ENCODE data around the gene NOXO1. TPM values are rescaled to one million over a fixed set of nuclear protein-coding genes. Genes with fewer than 3 reads are reported as not detected.
"Not testable (repeated sequence)": the region's sequence is repeated elsewhere in the genome, so short reads cannot be mapped to it uniquely, and the experiment has no call there.

NOXO1 gene
- polyA plus RNA-seq, 4 donors: 3.1 to 30.5 (median 10.8) TPM

DNA sequence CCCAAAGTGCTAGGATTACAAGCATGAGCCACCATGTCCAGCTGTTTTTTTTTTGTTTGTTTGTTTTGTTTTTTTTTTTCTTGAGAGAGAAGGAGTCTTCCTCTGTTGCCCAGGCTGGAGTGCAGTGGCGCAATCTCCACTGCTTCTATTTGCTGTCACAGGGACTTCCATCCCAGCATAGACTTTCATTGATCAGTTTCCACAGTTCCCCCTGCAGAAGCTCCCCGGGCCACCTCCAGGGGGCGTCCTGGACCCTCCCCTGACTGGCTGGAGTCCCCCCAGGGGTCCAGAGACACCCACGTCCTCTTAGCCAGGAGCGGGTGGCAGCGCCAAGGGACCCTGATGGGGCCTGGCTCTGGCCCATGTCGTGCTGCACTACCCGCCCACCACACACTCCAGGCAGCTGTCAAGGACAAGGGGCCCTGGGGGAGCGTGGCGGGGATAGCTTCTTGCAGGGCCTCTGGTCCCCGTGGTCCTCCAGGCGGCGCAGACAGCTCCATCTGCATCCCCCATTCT, 35.2 kb upstream of the NOXO1 start:
- FAIRE-seq (no peak), DNase-seq (no peak)
- Histone ChIP-seq H3K4me3 (ENCODE audit: low read depth in 1 of 3, low read length in 3 of 3) (no peak overlapping the region), H3K4me1 (ENCODE audit: control insufficient read depth in 3 of 3, insufficient read depth in 2 of 3, low read depth in 1 of 3, low read length in 2 of 3) (peaks cover 0 to 22% (median 0%) of the 10 kb centered on the region in 3 donors), H3K27ac (ENCODE audit: low read depth in 1 of 3, low read length in 2 of 3) (no peak overlapping the region), H3K27me3 (ENCODE audit: control insufficient read depth in 3 of 3, insufficient read depth in 3 of 3, low read length in 3 of 3) (peaks cover 0 to 31% (median 17%) of the 10 kb centered on the region in 3 donors), H3K9me3 (ENCODE audit: control insufficient read depth in 2 of 2, insufficient read depth in 1 of 2, low read depth in 1 of 2, low read length in 1 of 2) (no peaks in the 10 kb centered on the region), H3K36me3 (ENCODE audit: control insufficient read depth in 3 of 3, insufficient read depth in 2 of 3, low read depth in 1 of 3, low read length in 3 of 3) (no peaks in the 10 kb centered on the region)
- WGBS, 3 donors: 42 to 64% (median 57%) methylated on average over 11 to 13 of the region's 13 CpGs

DNA sequence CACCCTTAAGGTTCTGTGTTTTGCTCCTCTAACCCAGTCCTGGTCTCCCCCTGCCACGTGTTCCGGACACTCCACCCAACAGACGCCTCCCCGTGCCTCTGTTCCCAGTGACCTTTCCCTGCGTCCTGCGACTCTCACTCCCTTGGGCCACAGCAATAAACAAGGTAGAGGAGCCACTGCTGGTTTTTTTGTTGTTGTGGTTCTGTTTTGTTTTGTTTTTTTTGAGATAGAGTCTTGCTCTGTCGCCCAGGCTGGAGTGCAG, 34.6 kb upstream of the NOXO1 start:
- Histone ChIP-seq H3K4me1 (ENCODE audit: control insufficient read depth in 3 of 3, insufficient read depth in 2 of 3, low read depth in 1 of 3, low read length in 2 of 3) (peaks cover 0 to 21% (median 0%) of the 10 kb centered on the region in 3 donors), H3K4me3 (ENCODE audit: low read depth in 1 of 3, low read length in 3 of 3) (no peak overlapping the region), H3K9me3 (ENCODE audit: control insufficient read depth in 2 of 2, insufficient read depth in 1 of 2, low read depth in 1 of 2, low read length in 1 of 2) (no peaks in the 10 kb centered on the region), H3K27me3 (ENCODE audit: control insufficient read depth in 3 of 3, insufficient read depth in 3 of 3, low read length in 3 of 3) (peaks cover 0 to 26% (median 15%) of the 10 kb centered on the region in 3 donors), H3K27ac (ENCODE audit: low read depth in 1 of 3, low read length in 2 of 3) (peak overlapping the region in 2 of 3 donors; percentile 71 to 76), H3K36me3 (ENCODE audit: control insufficient read depth in 3 of 3, insufficient read depth in 2 of 3, low read depth in 1 of 3, low read length in 3 of 3) (no peaks in the 10 kb centered on the region)
- FAIRE-seq: no peak
- 71 to 85% (median 83%) methylated on average over 7 of the region's 7 CpGs for WGBS, 3 donors
- DNase-seq: no peak

DNA sequence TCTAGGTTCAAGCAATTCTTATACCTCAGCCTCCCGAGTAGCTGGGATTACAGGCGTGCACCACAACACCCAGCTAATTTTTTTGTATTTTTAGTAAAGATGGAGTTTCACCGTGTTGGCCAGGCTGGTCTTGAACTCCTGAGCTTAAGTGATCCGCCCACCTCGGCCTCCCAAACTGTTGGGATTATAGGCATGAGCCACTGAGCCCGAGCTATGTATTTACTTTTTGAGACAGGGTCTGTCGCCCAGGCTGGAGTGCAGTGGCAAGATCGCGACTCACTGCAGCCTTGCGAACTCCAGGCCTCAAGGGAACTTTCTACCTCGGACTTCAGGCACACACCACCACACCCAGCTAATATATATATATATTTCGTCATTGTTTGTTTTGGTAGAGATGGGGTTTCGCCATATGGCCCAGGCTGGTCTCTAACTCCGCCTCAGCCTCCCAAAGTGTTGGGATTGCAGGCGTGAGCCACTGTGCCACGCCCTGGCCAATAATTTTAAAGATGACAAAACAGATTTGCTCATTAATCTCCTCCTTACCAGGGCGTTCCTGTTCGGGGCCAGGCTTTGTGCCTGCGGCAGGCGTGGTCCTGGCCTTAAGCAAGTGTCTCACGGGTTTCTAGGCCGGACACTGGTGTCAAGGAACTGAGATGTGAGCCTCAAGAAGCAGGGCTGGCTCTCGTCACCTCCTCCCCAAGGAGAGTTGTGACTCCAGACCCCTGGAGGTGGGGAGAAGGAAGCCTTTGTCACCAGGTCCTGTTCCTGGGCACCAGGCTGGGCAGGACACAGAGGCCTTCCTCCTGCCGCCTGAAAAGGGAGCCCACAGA, 34.1 kb upstream of the NOXO1 start:
- no peaks in the 10 kb centered on the region for H3K9me3 ChIP-seq (ENCODE audit: control insufficient read depth in 2 of 2, insufficient read depth in 1 of 2, low read depth in 1 of 2, low read length in 1 of 2)
- peaks cover 0 to 21% (median 10%) of the 10 kb centered on the region in 3 donors for H3K27me3 ChIP-seq (ENCODE audit: control insufficient read depth in 3 of 3, insufficient read depth in 3 of 3, low read length in 3 of 3)
- no peaks in the 10 kb centered on the region for H3K36me3 ChIP-seq (ENCODE audit: control insufficient read depth in 3 of 3, insufficient read depth in 2 of 3, low read depth in 1 of 3, low read length in 3 of 3)
- H3K4me3 ChIP-seq (ENCODE audit: low read depth in 1 of 3, low read length in 3 of 3): no peak overlapping the region
- DNase-seq (peak; percentile 88 to 89), FAIRE-seq (no peak)
- H3K27ac ChIP-seq (ENCODE audit: low read depth in 1 of 3, low read length in 2 of 3): peak overlapping the region in 2 of 3 donors; percentile 71 to 76
- H3K4me1 ChIP-seq (ENCODE audit: control insufficient read depth in 3 of 3, insufficient read depth in 2 of 3, low read depth in 1 of 3, low read length in 2 of 3): peaks cover 0 to 20% (median 2%) of the 10 kb centered on the region in 3 donors
- WGBS, 3 donors: 39 to 66% (median 49%) methylated on average over 24 of the region's 24 CpGs

DNA sequence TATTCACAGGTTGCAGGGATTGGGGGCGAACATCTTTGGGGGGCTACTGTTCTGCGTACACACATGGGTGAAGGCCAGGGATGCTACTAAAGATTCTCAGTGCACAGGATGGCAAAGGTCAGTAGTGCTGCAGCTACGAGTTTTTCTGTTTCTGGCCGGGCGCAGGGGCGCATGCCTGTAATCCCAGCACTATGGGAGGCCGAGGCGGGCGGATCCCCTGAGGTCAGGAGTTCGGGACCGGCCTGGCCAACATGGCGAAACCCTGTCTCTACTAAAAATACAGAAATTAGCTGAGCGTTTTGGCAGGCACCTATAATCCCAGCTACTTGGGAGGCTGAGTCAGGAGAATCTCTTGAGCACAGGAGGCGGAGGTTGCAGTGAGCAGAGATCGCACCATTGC, 32.3 kb upstream of the NOXO1 start:
- DNase-seq (no peak), FAIRE-seq (no peak)
- Histone ChIP-seq H3K4me3 (ENCODE audit: low read depth in 1 of 3, low read length in 3 of 3) (no peak overlapping the region), H3K4me1 (ENCODE audit: control insufficient read depth in 3 of 3, insufficient read depth in 2 of 3, low read depth in 1 of 3, low read length in 2 of 3) (peaks cover 0 to 23% (median 6%) of the 10 kb centered on the region in 3 donors), H3K9me3 (ENCODE audit: control insufficient read depth in 2 of 2, insufficient read depth in 1 of 2, low read depth in 1 of 2, low read length in 1 of 2) (no peaks in the 10 kb centered on the region), H3K36me3 (ENCODE audit: control insufficient read depth in 3 of 3, insufficient read depth in 2 of 3, low read depth in 1 of 3, low read length in 3 of 3) (no peaks in the 10 kb centered on the region), H3K27ac (ENCODE audit: low read depth in 1 of 3, low read length in 2 of 3) (no peak overlapping the region), H3K27me3 (ENCODE audit: control insufficient read depth in 3 of 3, insufficient read depth in 3 of 3, low read length in 3 of 3) (peaks cover 0 to 6% (median 0%) of the 10 kb centered on the region in 3 donors)
- 89 to 95% (median 92%) methylated on average over 15 of the region's 15 CpGs for WGBS, 3 donors

DNA sequence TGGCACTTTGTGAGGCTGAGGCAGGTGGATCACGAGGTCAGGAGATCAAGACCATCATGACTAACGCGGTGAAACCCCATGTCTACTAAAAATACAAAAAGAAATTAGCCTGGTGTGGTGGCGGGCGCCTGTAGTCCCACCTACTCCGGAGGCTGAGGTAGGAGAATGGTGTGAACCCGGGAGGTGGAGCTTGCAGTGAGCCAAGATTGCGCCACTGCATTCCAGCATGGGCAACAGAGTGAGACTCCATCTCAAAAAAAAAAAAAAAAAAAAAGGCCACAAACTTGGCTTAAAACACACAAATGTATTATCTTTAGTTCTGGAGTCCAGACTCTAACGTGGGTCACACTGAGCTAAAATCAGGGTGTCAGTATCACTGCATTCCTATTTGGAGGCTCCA, 30.5 kb upstream of the NOXO1 start:
- H3K27me3 ChIP-seq (ENCODE audit: control insufficient read depth in 3 of 3, insufficient read depth in 3 of 3, low read length in 3 of 3); H3K9me3 ChIP-seq (ENCODE audit: control insufficient read depth in 2 of 2, insufficient read depth in 1 of 2, low read depth in 1 of 2, low read length in 1 of 2); H3K27ac ChIP-seq (ENCODE audit: low read depth in 1 of 3, low read length in 2 of 3); FAIRE-seq; H3K4me3 ChIP-seq (ENCODE audit: low read depth in 1 of 3, low read length in 3 of 3); DNase-seq: not testable (repeated sequence)
- 86 to 89% (median 88%) methylated on average over 9 of the region's 9 CpGs for WGBS, 3 donors
- H3K4me1 ChIP-seq (ENCODE audit: control insufficient read depth in 3 of 3, insufficient read depth in 2 of 3, low read depth in 1 of 3, low read length in 2 of 3): peaks cover 0 to 41% (median 11%) of the 10 kb centered on the region in 3 donors
- peaks cover 0 to 16% (median 0%) of the 10 kb centered on the region in 3 donors for H3K36me3 ChIP-seq (ENCODE audit: control insufficient read depth in 3 of 3, insufficient read depth in 2 of 3, low read depth in 1 of 3, low read length in 3 of 3)

DNA sequence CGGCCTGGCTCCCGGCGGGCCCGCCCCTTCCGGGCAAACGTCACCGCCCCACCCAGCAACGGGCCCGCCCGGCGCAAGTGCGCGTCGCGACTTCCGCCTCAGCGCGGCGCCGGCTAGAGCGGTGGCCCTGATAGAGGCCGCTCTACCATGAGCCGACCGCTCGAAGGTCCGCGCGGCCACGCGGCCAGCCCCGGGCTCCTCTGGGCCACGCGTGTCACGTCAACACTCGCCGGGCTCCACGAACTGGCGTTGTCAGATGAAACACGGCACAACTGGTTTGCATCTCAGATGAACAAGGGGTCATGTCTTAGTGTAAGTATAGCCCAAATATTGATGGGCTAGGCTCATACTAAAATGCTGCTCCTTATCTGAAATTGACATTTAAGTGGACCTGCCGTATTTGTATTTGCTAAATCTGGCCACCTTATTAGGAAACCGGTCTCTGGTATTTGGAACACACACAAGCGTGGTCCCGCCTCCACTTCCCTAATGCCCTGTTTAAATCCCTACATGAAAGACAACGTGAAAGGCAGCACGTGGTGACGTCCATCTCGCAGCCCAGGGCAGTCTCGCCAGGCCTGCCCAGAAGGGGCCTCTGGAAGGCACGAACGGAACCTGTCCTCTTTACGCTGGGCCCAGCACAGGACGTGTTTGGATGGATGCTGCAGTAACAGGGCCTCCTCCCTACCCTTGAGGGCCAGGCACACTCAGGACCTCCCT, 28.7 kb upstream of the NOXO1 start, which contains the start of gene ZNF598:
TSS of gene ZNF598 (minus strand) at position 31 of the 720 bp plus-strand sequence.
- DNase-seq (peak; percentile 83 to 92), FAIRE-seq (no peak)
- Histone ChIP-seq H3K9me3 (ENCODE audit: control insufficient read depth in 2 of 2, insufficient read depth in 1 of 2, low read depth in 1 of 2, low read length in 1 of 2) (no peaks in the 10 kb centered on the region), H3K36me3 (ENCODE audit: control insufficient read depth in 3 of 3, insufficient read depth in 2 of 3, low read depth in 1 of 3, low read length in 3 of 3) (peaks cover 0 to 34% (median 0%) of the 10 kb centered on the region in 3 donors), H3K4me3 (ENCODE audit: low read depth in 1 of 3, low read length in 3 of 3) (peak within 1 kb of the TSS; percentile 70 to 98 (median 85)), H3K4me1 (ENCODE audit: control insufficient read depth in 3 of 3, insufficient read depth in 2 of 3, low read depth in 1 of 3, low read length in 2 of 3) (peaks cover 0 to 33% (median 11%) of the 10 kb centered on the region in 3 donors), H3K27ac (ENCODE audit: low read depth in 1 of 3, low read length in 2 of 3) (peak within 1 kb of the TSS; percentile 93 to 97 (median 94)), H3K27me3 (ENCODE audit: control insufficient read depth in 3 of 3, insufficient read depth in 3 of 3, low read length in 3 of 3) (no peaks in the 10 kb centered on the region)
- WGBS, 3 donors: 2 to 4% (median 4%) methylated on average over 38 to 52 of the region's 52 CpGs

DNA sequence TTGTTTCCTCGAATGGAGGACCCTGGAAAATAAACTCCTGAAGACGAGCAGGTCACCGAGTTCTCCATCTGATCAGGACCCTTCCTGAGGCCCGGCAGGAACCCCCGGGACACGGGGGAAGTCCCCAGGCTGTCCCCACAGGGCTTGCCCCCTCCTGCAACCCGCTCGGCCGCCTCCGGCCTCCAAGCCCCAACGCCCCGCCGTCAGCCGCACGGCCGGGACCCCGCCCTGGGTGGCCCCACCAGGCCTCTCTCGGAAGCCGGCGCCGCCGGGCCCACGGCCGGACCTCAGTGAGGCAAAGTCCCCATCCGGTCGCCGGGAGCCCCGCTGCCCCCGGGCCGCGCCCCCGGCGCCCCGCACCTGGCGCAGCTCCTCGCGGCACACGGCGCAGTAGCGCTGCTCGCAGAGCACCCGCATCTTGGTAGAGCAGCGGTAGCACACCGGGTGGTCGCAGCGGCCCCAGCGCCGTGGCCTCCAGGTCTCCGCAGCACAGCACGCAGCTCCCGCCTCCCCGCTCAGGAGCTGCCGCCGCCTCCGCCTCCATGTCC, 28.0 kb upstream of the NOXO1 start:
- WGBS, 3 donors: 0 to 1% (median 0%) methylated on average over 42 to 55 of the region's 55 CpGs
- H3K4me1 ChIP-seq (ENCODE audit: control insufficient read depth in 3 of 3, insufficient read depth in 2 of 3, low read depth in 1 of 3, low read length in 2 of 3): peaks cover 0 to 33% (median 13%) of the 10 kb centered on the region in 3 donors
- H3K4me3 ChIP-seq (ENCODE audit: low read depth in 1 of 3, low read length in 3 of 3): peak overlapping the region; percentile 58 to 98 (median 85)
- no peaks in the 10 kb centered on the region for H3K27me3 ChIP-seq (ENCODE audit: control insufficient read depth in 3 of 3, insufficient read depth in 3 of 3, low read length in 3 of 3)
- no peak for FAIRE-seq
- H3K36me3 ChIP-seq (ENCODE audit: control insufficient read depth in 3 of 3, insufficient read depth in 2 of 3, low read depth in 1 of 3, low read length in 3 of 3): peaks cover 0 to 41% (median 0%) of the 10 kb centered on the region in 3 donors
- H3K27ac ChIP-seq (ENCODE audit: low read depth in 1 of 3, low read length in 2 of 3): peak overlapping the region; percentile 62 to 96 (median 94)
- DNase-seq: peak; percentile 21 to 71
- H3K9me3 ChIP-seq (ENCODE audit: control insufficient read depth in 2 of 2, insufficient read depth in 1 of 2, low read depth in 1 of 2, low read length in 1 of 2): no peaks in the 10 kb centered on the region

DNA sequence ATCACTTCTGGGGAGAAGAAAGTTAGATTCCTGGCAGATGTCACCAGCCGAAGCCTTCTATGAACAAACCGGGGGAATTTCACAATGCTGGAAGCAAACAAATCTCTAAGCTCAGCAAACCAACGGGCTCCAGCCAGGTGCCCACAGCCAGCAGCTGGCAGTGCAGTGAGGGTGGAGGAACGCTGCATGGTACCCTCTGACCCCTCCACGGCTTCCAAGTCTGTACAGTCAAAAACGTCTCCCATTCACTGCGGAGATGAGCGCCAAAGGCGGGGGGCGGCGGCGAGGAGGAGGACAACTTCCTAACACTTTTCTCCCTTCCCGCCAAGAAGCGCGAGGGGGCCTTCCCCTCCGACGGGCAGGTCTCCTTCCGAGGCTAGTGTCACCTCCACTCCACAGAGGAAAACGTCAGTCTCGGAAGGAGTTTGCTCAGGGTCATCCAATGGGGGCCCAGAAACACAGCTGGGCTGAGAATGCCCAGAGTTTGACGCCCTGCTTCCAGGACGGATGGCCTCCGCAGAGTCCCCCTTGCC, 27.4 kb upstream of the NOXO1 start:
- Histone ChIP-seq H3K27me3 (ENCODE audit: control insufficient read depth in 3 of 3, insufficient read depth in 3 of 3, low read length in 3 of 3) (no peaks in the 10 kb centered on the region), H3K36me3 (ENCODE audit: control insufficient read depth in 3 of 3, insufficient read depth in 2 of 3, low read depth in 1 of 3, low read length in 3 of 3) (peaks cover 0 to 42% (median 0%) of the 10 kb centered on the region in 3 donors), H3K27ac (ENCODE audit: low read depth in 1 of 3, low read length in 2 of 3) (peak overlapping the region; percentile 62 to 96 (median 94)), H3K4me3 (ENCODE audit: low read depth in 1 of 3, low read length in 3 of 3) (peak overlapping the region; percentile 58 to 98 (median 85)), H3K9me3 (ENCODE audit: control insufficient read depth in 2 of 2, insufficient read depth in 1 of 2, low read depth in 1 of 2, low read length in 1 of 2) (no peaks in the 10 kb centered on the region), H3K4me1 (ENCODE audit: control insufficient read depth in 3 of 3, insufficient read depth in 2 of 3, low read depth in 1 of 3, low read length in 2 of 3) (peaks cover 0 to 38% (median 15%) of the 10 kb centered on the region in 3 donors)
- DNase-seq (peak; percentile 39 to 59), FAIRE-seq (no peak)
- WGBS, 3 donors: 2 to 3% (median 2%) methylated on average over 23 of the region's 23 CpGs

Data from small intestine (tissue), 7 donors.